ENCODE data around the gene DDX39B. TPM values are rescaled to one million over a fixed set of nuclear protein-coding genes. Genes with fewer than 3 reads are reported as not detected.

The DDX39B gene
- total RNA-seq, 2 experiments from 2014 or later = 477 to 488 TPM

DNA sequence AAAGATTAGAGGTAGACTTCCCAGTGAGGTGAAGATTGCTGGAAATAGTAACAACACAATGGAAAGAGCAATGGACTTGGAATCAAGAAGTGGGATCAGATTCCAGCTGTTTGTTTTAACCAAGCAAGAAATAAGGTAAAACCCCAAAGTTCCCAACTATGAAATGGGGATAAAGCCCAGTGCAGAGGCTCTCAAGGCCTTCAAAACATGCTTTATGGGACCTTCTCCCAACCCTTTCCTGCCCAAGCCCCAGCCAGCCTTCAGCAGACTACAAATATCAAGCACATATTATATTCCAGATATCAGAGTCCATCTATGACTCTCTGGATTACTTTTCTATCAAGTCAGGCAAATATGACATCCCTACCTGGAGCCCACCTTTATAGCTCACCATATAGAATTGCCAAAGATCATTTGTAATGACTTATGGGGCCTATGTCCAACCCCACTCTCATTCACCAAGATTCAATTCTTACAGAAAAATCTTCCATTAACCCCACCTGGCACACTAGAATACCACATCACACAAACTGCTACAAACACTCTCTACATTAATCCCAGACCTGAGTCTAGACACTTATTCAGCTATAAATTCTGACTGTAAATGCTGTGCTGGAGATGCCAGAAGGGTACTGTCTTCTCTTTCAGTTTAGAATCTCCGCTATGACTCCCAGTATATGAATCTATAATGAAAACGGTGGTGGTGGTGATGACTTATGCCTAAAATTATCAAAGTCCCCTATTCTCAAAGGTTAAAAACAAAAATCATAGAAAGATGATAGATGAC is 6.1 kb downstream of the DDX39B start:
- ChIA-PET POLR2A (no interaction called here), CTCF (interaction anchor here (1.1 kb wide), 1 partner anchor 13 kb away, joined by 3 read pairs; no protein-coding TSS in a partner anchor)
- Mint-ChIP-seq H3K9me3 (ENCODE audit: insufficient read depth) (no peaks in the 10 kb centered on the region), H3K27ac (no peak overlapping the region), H3K36me3 (ENCODE audit: low read depth) (peaks cover 91% of the 10 kb centered on the region), H3K27me3 (ENCODE audit: low read depth) (no peaks in the 10 kb centered on the region), H3K4me3 (no peak overlapping the region), H3K4me1 (ENCODE audit: low read depth) (peaks cover 66% of the 10 kb centered on the region)
- ATAC-seq (no peak), DNase-seq (no peak)

DNA sequence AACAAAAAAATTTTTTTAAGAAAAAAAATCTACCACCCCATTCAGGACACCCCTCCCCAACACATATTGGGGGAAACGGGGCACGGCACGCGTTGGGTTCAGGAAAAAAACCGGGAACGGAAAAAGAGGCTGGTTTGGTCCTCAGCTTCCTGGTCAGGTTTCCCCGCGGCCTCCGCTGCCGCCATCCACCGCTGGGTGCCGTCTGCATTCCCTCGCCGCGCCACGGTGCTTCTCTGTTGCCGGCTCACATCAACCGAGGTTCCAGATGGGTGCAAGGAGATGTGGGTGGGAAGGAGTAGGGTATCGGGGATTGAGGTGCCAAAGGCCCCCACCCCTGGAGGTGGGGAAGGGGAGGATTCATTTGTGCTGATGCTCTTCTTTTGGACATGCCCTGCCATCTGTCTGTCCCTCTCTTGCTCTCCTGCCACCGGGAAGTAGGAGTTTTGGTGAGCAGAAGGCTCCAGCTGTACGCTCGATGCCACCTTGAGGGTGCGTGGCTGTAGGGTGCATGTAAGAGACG is 7.2 kb downstream of the DDX39B start:
- H3K9me3 Mint-ChIP-seq (ENCODE audit: insufficient read depth) = no peaks in the 10 kb centered on the region
- no peak overlapping the region for H3K27ac Mint-ChIP-seq
- no peak overlapping the region for H3K4me3 Mint-ChIP-seq
- H3K36me3 Mint-ChIP-seq (ENCODE audit: low read depth) = peaks cover 91% of the 10 kb centered on the region
- H3K27me3 Mint-ChIP-seq (ENCODE audit: low read depth) = no peaks in the 10 kb centered on the region
- ChIA-PET CTCF (interaction anchor here (0.9 kb wide), 1 partner anchor 37 kb away, joined by 3 read pairs; no protein-coding TSS in a partner anchor), POLR2A (no interaction called here)
- DNase-seq (no peak), ATAC-seq (no peak)
- H3K4me1 Mint-ChIP-seq (ENCODE audit: low read depth) = peaks cover 58% of the 10 kb centered on the region

DNA sequence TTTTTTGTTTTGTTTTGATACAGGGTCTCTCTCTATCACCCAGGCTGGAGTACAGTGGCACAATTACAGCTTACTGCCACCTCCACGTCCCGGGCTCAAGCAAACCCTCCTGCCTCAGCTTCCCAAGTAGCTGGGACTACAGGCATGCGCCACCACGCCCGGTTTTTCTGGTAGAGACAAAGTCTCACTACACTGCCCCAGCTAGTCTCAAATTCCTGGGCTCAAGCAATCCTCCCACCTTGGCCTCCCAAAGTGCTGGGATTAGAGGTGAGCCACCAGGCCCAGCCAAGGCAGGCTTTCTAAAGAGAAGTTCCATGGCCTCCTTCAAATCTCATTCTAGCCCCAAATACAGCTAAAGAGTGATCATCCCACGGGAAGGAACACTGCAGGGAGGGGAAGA is 7.8 kb downstream of the DDX39B start:
- CTCF ChIA-PET = interaction anchor here (0.9 kb wide), 1 partner anchor 37 kb away, joined by 3 read pairs; no protein-coding TSS in a partner anchor
- Mint-ChIP-seq H3K4me3 (no peak overlapping the region), H3K27me3 (ENCODE audit: low read depth) (no peaks in the 10 kb centered on the region), H3K4me1 (ENCODE audit: low read depth) (peaks cover 53% of the 10 kb centered on the region), H3K27ac (peak overlapping the region; percentile 24), H3K36me3 (ENCODE audit: low read depth) (peaks cover 86% of the 10 kb centered on the region), H3K9me3 (ENCODE audit: insufficient read depth) (no peaks in the 10 kb centered on the region)
- POLR2A ChIA-PET = no interaction called here
- DNase-seq = no peak
- no peak for ATAC-seq

DNA sequence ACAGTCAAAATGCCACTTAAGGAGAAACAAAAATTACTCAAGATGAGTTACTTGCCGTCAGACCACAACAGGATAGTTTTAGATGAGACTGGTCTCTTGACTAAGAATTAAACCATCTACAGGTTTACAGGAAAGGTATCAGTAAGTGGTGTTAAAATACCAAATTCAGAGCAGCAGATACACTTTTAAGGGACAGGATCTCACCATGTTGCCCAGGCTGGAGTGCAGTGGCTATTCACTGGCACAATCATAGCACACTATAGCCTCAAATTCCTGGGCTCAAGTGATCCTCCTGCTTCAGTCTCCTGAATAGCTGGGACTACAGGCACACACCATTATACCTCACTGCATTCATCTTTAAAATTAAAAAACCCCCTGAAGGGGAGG is 8.4 kb downstream of the DDX39B start:
- ATAC-seq = no peak
- H3K36me3 Mint-ChIP-seq (ENCODE audit: low read depth) = peaks cover 80% of the 10 kb centered on the region

DNA sequence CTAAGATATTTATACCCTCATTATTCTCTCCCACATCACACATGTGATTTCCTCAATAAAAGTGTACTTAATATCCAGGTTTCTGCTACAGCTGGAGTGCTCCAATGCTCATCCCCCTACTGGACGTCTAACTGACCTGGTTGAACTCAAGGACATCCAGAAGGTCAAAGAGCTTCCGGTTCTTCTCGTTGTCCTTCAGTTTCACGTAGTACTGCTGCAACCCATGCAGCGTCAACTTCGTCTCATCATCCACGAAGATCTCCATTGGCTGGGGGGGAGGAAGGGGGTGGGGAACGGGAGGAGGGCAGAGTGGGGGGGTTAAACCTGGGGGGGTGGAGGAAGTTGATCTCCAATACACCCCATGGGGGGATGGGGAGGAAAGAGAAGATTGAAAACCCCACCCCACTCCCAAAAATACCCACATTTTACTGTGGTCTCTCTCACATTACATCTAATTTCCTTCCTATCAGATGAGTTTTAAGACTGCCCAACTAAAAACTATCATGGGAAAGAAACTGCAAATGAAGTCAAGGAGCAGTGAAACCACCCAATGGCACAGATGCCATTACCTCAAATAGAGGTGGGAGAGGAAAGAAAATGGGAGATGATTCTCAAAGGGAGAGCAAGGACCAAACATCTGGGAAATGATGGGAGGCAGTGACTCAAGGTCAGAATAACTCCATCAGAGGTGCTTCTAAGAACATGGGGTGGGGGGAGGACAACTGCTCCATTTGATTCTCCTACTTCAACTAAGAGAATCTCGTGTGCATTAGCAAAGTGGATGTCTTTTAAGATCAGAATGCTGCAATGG is 9.0 kb downstream of the DDX39B start:
- ChIA-PET POLR2A (no interaction called here), CTCF (interaction anchor here (1.2 kb wide), 1 partner anchor 40 kb away, joined by 3 read pairs; no protein-coding TSS in a partner anchor)
- Mint-ChIP-seq H3K4me3 (no peak overlapping the region), H3K27me3 (ENCODE audit: low read depth) (no peaks in the 10 kb centered on the region), H3K27ac (peak overlapping the region; percentile 61), H3K9me3 (ENCODE audit: insufficient read depth) (no peaks in the 10 kb centered on the region), H3K4me1 (ENCODE audit: low read depth) (peaks cover 43% of the 10 kb centered on the region), H3K36me3 (ENCODE audit: low read depth) (peaks cover 76% of the 10 kb centered on the region)
- DNase-seq (no peak), ATAC-seq (no peak)

More for the DNA sequence above, 8.4 kb downstream of the DDX39B start:
- Mint-ChIP-seq H3K27me3 (ENCODE audit: low read depth) (no peaks in the 10 kb centered on the region), H3K9me3 (ENCODE audit: insufficient read depth) (no peaks in the 10 kb centered on the region), H3K27ac (no peak overlapping the region), H3K4me1 (ENCODE audit: low read depth) (peaks cover 47% of the 10 kb centered on the region), H3K4me3 (no peak overlapping the region)
- no peak for DNase-seq
- CTCF ChIA-PET = no interaction called here
- POLR2A ChIA-PET = no interaction called here

DNA sequence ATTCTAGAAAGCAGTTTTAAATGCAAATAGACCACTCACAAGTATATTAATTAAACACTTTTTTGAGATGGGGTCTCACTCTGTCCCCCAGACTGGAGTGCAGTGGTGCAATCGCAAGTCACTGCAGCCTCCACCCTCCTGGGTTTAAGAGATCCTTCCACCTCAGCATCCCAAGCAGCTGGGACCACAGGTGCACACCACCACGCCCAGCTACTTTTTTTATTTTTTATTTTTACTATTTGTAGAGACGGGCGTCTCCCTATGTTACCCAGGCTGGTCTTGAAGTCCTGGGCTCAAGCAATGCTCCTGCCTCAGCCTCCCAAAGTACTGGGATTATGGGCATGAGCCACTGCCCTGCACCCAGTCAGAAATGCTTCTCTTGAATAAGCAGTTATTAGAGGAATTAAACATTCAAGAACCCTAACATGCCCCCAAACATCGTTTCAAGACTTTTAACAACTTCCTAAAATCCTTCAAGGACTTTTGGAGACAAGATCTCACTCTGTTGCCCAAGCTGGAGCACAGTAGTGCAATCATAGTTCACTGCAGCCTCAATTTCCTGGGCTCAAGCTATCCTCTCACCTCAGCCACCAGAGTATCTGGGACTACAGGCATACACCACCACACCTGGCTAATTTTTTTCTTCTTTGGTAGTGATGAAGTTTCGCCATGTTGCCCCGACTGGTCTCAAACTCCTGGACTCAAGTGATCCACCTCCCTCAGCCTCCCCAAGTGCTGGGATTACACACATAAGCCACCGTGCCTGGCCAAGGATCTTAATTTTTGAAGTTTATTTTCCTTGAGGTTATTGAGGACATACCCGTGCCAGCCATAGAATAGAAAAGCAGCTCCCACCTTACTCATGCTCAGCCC is 9.8 kb downstream of the DDX39B start:
- Mint-ChIP-seq H3K27me3 (ENCODE audit: low read depth) (no peaks in the 10 kb centered on the region), H3K4me1 (ENCODE audit: low read depth) (peaks cover 40% of the 10 kb centered on the region), H3K27ac (peak overlapping the region; percentile 61), H3K4me3 (no peak overlapping the region), H3K36me3 (ENCODE audit: low read depth) (peaks cover 70% of the 10 kb centered on the region), H3K9me3 (ENCODE audit: insufficient read depth) (no peaks in the 10 kb centered on the region)
- CTCF ChIA-PET = interaction anchor here (0.9 to 1.2 kb wide), 4 partner anchors 37 to 66 kb away, joined by 3 to 6 read pairs (median 4); no protein-coding TSS in a partner anchor
- ATAC-seq (no peak), DNase-seq (no peak)
- POLR2A ChIA-PET = interaction anchor here (0.6 to 1.7 kb wide), 2 partner anchors 9 to 34 kb away, joined by 3 to 7 read pairs; partner anchors contain the start of gene MICB

DNA sequence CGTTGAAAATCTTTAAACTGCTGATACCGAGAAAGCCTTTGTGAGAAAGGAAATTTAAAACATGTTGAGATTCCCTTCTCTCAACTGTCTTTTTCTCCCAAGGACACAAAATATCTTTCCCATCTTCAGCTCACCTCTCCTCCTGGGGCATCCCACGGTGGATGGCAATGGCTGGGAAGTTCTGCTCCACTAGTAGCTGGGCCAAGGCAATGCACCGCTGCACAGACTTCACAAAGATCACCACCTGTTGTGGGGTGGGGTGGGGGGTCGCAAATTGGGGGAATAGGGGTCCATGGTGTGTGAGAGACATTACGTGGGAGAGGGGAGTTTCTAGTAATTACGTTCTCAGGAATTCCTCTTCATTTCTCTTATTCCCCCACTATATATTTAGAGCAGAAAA is 10.6 kb downstream of the DDX39B start:
- DNase-seq (no peak), ATAC-seq (no peak)
- POLR2A ChIA-PET = interaction anchor here (1.5 to 1.7 kb wide), 2 partner anchors 10 to 36 kb away, joined by 5 to 7 read pairs; no protein-coding TSS in a partner anchor
- CTCF ChIA-PET = interaction anchor here (0.9 to 1.2 kb wide), 3 partner anchors 36 to 67 kb away, joined by 3 to 6 read pairs (median 4); no protein-coding TSS in a partner anchor
- Mint-ChIP-seq H3K9me3 (ENCODE audit: insufficient read depth) (no peaks in the 10 kb centered on the region), H3K36me3 (ENCODE audit: low read depth) (peaks cover 63% of the 10 kb centered on the region), H3K4me1 (ENCODE audit: low read depth) (peaks cover 33% of the 10 kb centered on the region), H3K27ac (no peak overlapping the region), H3K27me3 (ENCODE audit: low read depth) (no peaks in the 10 kb centered on the region), H3K4me3 (no peak overlapping the region)

DNA sequence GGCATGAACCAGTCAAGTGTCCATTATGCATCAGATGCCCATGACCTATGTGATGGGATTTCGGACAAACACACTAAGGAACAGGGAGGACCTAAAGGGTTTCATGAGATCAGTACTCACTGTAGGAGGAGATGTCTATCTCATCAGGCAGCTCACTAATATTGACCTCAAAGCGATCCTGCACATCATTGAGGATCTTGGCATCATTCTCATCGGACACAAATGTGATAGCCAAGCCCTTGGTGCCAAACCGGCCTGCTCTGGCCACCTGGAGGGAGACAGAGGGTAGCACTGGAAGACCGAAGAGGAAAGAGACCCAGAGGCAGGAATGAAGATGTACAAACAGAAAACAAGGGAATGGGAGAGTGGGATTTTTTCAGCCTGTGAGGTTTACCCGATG is 11.1 kb downstream of the DDX39B start:
- no peaks in the 10 kb centered on the region for H3K9me3 Mint-ChIP-seq (ENCODE audit: insufficient read depth)
- H3K4me3 Mint-ChIP-seq = no peak overlapping the region
- ATAC-seq = no peak
- ChIA-PET CTCF (no interaction called here), POLR2A (interaction anchor here (1.5 to 1.7 kb wide), 2 partner anchors 10 to 36 kb away, joined by 5 to 7 read pairs; no protein-coding TSS in a partner anchor)
- DNase-seq = no peak
- no peak overlapping the region for H3K27ac Mint-ChIP-seq
- no peaks in the 10 kb centered on the region for H3K27me3 Mint-ChIP-seq (ENCODE audit: low read depth)
- H3K4me1 Mint-ChIP-seq (ENCODE audit: low read depth) = peaks cover 28% of the 10 kb centered on the region
- H3K36me3 Mint-ChIP-seq (ENCODE audit: low read depth) = peaks cover 58% of the 10 kb centered on the region

DNA sequence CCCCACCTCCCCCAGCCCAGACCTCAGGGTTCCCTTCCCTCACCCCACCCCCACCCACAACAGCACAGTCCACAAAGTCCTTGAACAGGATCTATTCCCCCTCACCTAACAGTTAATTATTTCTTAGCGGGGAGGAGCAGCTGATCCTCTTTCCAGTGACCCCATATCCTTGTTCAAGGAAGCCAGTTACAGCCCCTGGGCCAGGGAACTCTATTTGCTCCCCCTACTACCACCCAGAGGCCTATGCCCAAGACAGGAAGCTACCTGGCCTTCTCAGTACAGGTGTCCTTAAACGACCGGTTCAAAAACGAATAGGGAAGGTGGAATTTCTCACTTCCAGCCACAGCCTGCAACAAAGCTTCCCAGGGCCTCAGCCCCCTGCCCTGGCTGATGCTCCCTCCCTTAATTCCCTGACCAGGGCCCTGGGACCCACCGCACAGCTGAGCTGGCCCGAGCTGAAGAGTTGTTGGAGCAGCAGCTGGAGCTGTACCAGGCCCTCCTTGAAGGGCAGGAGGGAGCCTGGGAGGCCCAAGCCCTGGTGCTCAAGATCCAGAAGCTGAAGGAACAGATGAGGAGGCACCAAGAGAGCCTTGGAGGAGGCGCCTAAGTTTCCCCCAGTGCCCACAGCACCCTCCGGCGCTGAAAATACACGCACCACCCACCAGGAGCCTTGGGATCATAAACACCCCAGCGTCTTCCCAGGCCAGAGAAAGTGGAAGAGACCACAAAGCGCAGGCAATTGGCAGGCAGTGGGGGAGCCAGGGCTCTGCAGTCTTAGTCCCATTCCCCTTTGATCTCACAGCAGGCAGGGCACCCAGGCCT is 12.3 kb downstream of the DDX39B start:
- Mint-ChIP-seq H3K4me1 (ENCODE audit: low read depth) (peaks cover 18% of the 10 kb centered on the region), H3K36me3 (ENCODE audit: low read depth) (peaks cover 47% of the 10 kb centered on the region), H3K9me3 (ENCODE audit: insufficient read depth) (no peaks in the 10 kb centered on the region), H3K4me3 (no peak overlapping the region), H3K27ac (no peak overlapping the region), H3K27me3 (ENCODE audit: low read depth) (no peaks in the 10 kb centered on the region)
- POLR2A ChIA-PET = interaction anchor here (1.0 to 1.8 kb wide), 3 partner anchors 12 to 35 kb away, joined by 5 to 7 read pairs (median 6); partner anchors contain the start of gene DDX39B
- DNase-seq (no peak), ATAC-seq (no peak)
- CTCF ChIA-PET = interaction anchor here (2.5 kb wide), 1 partner anchor 33 kb away, joined by 6 read pairs; no protein-coding TSS in a partner anchor

DNA sequence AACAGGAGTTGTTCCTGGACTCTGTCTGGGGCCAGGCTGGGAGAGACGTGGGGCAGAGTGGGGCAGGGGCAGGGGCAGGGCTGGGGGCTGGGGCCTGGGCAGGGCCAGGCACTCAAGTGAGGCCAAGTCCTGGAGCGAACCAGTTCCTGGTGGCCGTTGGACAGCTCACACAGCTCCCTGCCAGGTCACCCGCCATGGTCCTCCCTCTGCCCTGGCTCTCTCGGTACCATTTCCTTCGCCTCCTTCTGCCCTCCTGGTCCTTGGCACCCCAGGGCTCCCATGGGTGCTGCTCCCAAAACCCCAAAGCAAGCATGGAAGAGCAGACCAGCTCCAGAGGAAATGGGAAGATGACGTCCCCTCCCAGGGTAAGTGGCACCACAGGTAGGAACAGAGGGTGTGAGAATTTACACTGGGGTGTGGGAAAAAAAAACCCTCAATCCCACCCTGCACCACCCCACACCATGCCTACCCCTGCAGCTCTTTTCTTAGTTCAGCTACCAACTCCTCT is 12.9 kb downstream of the DDX39B start, which contains the start of gene MCCD1:
MCCD1 (plus strand) TSS at position 142 of the 508 bp plus-strand sequence; CDS start at position 195, 53 bp downstream.
- Mint-ChIP-seq H3K27me3 (ENCODE audit: low read depth) (no peaks in the 10 kb centered on the region), H3K4me1 (ENCODE audit: low read depth) (peaks cover 14% of the 10 kb centered on the region), H3K36me3 (ENCODE audit: low read depth) (peaks cover 41% of the 10 kb centered on the region), H3K4me3 (no peak within 1 kb of the TSS), H3K27ac (no peak within 1 kb of the TSS), H3K9me3 (ENCODE audit: insufficient read depth) (no peaks in the 10 kb centered on the region)
- CTCF ChIA-PET = interaction anchor here (0.9 to 2.5 kb wide), 3 partner anchors 32 to 70 kb away, joined by 3 to 6 read pairs (median 3); no protein-coding TSS in a partner anchor
- POLR2A ChIA-PET = interaction anchor here (0.7 to 1.8 kb wide), 3 partner anchors 12 to 34 kb away, joined by 3 to 7 read pairs (median 6); partner anchors contain the start of gene DDX39B
- no peak for DNase-seq
- peak; percentile 28 for ATAC-seq
